ENCODE data around the gene ACTR3.

ACTR3 gene

DNA sequence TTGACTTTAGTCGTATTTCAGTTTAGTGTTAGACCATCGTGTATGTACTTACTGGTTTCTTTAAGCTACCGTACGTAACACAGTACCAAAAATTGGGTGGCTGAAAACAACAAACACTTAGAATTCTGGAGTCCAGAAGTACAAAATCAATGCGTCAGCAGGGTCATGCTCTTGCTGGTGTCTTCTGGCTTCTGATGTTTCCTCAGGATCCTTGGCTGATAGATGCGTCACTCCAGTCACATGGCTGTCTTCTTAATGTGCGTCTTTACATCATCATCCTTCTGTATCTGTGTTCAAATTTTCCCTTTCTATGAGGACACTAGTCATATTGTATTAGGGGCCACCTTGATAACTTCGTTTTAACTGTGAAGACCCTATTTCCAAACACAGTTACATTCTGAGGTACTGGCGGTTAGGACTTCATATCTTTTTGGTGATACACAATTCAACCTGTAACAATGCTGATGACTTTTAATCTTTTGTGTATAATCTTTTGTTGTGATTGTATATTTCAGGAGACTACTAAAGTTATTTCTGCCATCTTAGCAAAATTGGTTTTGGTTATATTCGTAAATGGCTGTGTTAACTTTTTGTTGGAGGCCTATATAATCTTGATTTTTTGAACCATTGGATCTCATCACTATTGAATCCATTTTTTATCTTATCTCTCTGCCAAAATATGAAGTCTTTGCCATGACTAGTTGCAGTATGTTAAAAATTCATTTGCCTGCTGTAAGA is 25.4 kb downstream of the ACTR3 start:
- TF ChIP-seq, protein P1, sequence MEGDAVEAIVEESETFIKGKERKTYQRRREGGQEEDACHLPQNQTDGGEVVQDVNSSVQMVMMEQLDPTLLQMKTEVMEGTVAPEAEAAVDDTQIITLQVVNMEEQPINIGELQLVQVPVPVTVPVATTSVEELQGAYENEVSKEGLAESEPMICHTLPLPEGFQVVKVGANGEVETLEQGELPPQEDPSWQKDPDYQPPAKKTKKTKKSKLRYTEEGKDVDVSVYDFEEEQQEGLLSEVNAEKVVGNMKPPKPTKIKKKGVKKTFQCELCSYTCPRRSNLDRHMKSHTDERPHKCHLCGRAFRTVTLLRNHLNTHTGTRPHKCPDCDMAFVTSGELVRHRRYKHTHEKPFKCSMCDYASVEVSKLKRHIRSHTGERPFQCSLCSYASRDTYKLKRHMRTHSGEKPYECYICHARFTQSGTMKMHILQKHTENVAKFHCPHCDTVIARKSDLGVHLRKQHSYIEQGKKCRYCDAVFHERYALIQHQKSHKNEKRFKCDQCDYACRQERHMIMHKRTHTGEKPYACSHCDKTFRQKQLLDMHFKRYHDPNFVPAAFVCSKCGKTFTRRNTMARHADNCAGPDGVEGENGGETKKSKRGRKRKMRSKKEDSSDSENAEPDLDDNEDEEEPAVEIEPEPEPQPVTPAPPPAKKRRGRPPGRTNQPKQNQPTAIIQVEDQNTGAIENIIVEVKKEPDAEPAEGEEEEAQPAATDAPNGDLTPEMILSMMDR (IDR thresholded peaks at IDR 0.05; ENCODE audit: control insufficient read depth, extremely low read depth, insufficient read depth), result no peak
- no peak overlapping the region for H3K4me3 ChIP-seq (ENCODE audit: low read depth, low read length)
- DNase-seq (ENCODE audit: low read depth), result no peak

DNA sequence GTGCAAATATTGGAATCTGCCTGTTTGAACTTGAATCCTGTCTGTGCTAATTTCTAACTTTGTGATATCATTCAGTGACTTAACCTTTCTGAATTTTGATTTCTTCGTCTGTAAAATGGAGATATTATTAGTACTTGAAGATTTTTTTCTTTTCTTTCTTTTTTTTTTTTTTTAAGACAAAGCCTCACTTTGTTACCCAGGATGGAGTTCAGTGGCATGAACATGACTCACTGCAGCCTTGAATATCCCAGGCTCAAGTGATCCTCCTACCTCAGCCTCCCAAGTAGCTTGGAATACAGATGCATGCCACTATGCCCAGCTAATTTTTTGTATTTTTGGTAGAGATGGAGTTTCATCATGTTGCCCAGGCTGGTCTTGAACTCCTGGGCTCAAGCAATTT is 28.3 kb downstream of the ACTR3 start:
- TF ChIP-seq, protein P1 (IDR thresholded peaks at IDR 0.05; ENCODE audit: control insufficient read depth, extremely low read depth, insufficient read depth), result no peak
- no peak overlapping the region for H3K4me3 ChIP-seq (ENCODE audit: low read depth, low read length)
- DNase-seq (ENCODE audit: low read depth), result no peak

DNA sequence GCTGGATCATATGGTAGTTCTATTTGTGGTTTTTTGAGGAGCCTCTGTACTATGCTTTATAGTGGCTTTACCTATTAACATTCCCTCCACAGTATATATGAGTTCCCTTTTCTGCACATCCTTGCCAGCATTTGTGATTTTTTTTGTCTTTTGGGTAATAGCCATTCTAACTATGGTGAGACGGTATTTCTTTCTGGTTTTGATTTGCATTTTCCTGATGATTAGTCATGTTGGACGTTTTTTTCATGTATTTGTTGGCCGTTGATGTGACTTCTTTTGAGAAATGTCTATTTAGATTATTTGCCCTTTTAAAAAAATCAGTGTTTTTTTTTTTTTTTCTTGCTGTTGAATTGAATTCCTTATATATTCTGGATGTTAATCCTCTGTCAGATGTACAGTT is 31.1 kb downstream of the ACTR3 start:
- DNase-seq (ENCODE audit: low read depth), result no peak
- TF ChIP-seq, protein P1 (IDR thresholded peaks at IDR 0.05; ENCODE audit: control insufficient read depth, extremely low read depth, insufficient read depth), result no peak
- no peak overlapping the region for H3K4me3 ChIP-seq (ENCODE audit: low read depth, low read length)

DNA sequence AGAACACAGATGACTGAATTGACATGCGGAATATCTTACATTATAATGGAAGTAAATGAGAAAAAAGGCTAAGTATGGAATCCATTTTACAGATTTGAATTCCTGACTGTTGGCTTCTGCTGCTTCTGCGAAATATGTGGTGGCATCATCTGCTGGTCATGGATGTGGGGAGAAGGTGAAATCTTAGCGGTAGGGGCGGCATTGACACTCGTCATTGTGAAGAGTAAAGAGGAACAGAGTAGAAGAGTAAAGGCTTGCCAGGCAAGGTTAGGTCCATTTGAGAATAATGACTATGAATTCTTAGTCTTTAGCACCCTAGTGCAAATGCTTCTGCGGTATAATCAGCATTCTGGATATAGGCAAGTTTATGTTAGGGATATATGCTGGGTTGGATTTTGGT is 32.4 kb downstream of the ACTR3 start:
- DNase-seq (ENCODE audit: low read depth), result no peak
- no peak overlapping the region for H3K4me3 ChIP-seq (ENCODE audit: low read depth, low read length)
- TF ChIP-seq, protein P1 (IDR thresholded peaks at IDR 0.05; ENCODE audit: control insufficient read depth, extremely low read depth, insufficient read depth), result no peak

DNA sequence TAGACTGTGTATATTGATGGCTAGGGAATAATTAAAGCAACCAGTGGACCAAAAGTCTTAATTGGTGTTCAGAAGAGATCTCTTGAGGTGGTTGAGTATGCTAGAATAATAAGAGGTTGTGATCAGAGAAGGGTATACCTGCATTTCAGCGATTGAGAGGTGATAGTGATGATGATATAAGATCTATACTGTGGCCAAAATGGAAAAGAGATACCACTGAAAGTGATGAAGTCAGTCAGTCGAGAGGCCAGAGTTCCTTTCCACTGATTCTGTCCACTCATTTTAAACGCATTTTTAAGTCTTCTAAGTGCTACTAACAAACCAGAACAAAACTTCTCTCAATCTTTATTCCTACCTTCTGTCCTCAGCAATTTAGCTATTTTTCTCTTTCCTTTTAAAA is 32.9 kb downstream of the ACTR3 start:
- no peak overlapping the region for H3K4me3 ChIP-seq (ENCODE audit: low read depth, low read length)
- DNase-seq (ENCODE audit: low read depth), result no peak
- TF ChIP-seq, protein P1 (IDR thresholded peaks at IDR 0.05; ENCODE audit: control insufficient read depth, extremely low read depth, insufficient read depth), result no peak

DNA sequence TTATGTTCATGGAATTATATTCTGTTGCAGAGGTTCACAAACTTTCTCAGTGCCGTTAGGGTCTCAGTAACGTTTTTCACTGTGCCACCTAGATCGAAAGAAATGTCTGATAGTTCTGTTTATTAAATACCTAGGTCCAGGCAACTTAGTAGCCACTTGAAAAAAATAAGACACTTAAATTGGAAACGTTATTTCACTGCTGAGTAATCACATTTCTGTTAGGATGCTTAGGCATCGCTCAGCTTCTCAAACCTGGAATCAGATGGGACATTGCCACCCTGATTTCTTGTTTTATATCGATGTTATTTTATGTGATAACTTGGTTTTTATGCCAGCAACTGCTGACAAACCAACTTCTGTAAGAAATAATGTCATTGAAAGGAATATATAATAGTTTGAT is 36.0 kb downstream of the ACTR3 start:
- DNase-seq (ENCODE audit: low read depth), result no peak
- TF ChIP-seq, protein P1 (IDR thresholded peaks at IDR 0.05; ENCODE audit: control insufficient read depth, extremely low read depth, insufficient read depth), result no peak

DNA sequence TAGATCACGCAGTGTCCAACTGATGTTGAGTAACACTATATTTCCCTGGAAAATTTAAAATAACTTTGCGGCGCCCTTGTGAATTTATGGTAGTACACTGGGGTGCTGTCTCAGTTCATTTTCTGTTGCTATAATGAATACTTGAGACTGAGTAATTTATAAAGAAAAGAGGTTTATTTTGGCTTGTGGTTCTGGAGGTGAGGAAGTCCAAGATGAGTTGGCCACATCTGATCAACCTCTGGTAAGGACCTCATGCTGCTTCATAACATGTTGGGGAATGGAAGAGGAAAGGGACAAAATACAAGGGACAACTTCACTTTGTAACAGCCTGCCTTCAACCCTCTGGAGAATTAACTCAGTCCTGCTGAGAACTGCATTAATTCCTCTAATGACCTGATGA is 36.4 kb downstream of the ACTR3 start:
- H3K4me3 ChIP-seq (ENCODE audit: low read depth, low read length), result no peak overlapping the region
- TF ChIP-seq, protein P1 (IDR thresholded peaks at IDR 0.05; ENCODE audit: control insufficient read depth, extremely low read depth, insufficient read depth), result no peak
- no peak for DNase-seq (ENCODE audit: low read depth)

More for the DNA sequence above, 36.0 kb downstream of the ACTR3 start:
- H3K4me3 ChIP-seq (ENCODE audit: low read depth, low read length), result no peak overlapping the region

Measured in LNCaP clone FGC (cell line).